Glomerular visceral epithelial cell (primary cell): ENCODE measurements around the gene CUBN.

Source experiments
- DNase-seq: peaks from one replicate; pipeline ENCODE4 v3.0.0-alpha.2; 2016; ENCODE audit errors: extremely low spot score

The CUBN gene

GRCh38 chr10:17129741-17130140 lies at the start of gene CUBN:
TSS of gene CUBN (minus strand) at chr10:17129811. CDS start at chr10:17129765, 46 bp downstream.
- no peak for DNase-seq

GRCh38 chr10:17179002-17179401 lies 49.4 kb upstream of the CUBN start:
- peak; percentile 36 for DNase-seq

- no peak for DNase-seq
Measured at GRCh38 chr10:17178006-17178405, 48.4 kb upstream of the CUBN start.

- DNase-seq = no peak
Measured at GRCh38 chr10:17177014-17177413, 47.4 kb upstream of the CUBN start.

- DNase-seq = no peak
Measured at GRCh38 chr10:17176091-17176490, 46.5 kb upstream of the CUBN start.

- DNase-seq = peak; percentile 64
Measured at GRCh38 chr10:17175551-17175950, 45.9 kb upstream of the CUBN start.

GRCh38 chr10:17174626-17175025 lies 45.0 kb upstream of the CUBN start:
- peak; percentile 31 for DNase-seq

GRCh38 chr10:17171141-17171641 lies 41.6 kb upstream of the CUBN start:
- DNase-seq = no peak

GRCh38 chr10:17169803-17170202 lies 40.2 kb upstream of the CUBN start:
- no peak for DNase-seq

- DNase-seq = no peak
Measured at GRCh38 chr10:17166699-17167098, 37.1 kb upstream of the CUBN start.

GRCh38 chr10:17162828-17163227 lies 33.2 kb upstream of the CUBN start:
- no peak for DNase-seq

- no peak for DNase-seq
Measured at GRCh38 chr10:17161775-17162174, 32.2 kb upstream of the CUBN start.

- DNase-seq = no peak
Measured at GRCh38 chr10:17157024-17157423, 27.4 kb upstream of the CUBN start.

GRCh38 chr10:17155826-17156225 lies 26.2 kb upstream of the CUBN start:
- no peak for DNase-seq

GRCh38 chr10:17154116-17154515 lies 24.5 kb upstream of the CUBN start:
- DNase-seq = no peak

- no peak for DNase-seq
Measured at GRCh38 chr10:17153321-17153720, 23.7 kb upstream of the CUBN start.

GRCh38 chr10:17151716-17152115 lies 22.1 kb upstream of the CUBN start:
- DNase-seq = no peak

GRCh38 chr10:17147884-17148489 lies 18.4 kb upstream of the CUBN start:
- no peak for DNase-seq

GRCh38 chr10:17146892-17147291 lies 17.3 kb upstream of the CUBN start:
- DNase-seq = no peak

GRCh38 chr10:17145239-17145638 lies 15.6 kb upstream of the CUBN start:
- no peak for DNase-seq

- DNase-seq = no peak
Measured at GRCh38 chr10:17144757-17145156, 15.1 kb upstream of the CUBN start.

GRCh38 chr10:17144032-17144431 lies 14.4 kb upstream of the CUBN start:
- no peak for DNase-seq

- DNase-seq = no peak
Measured at GRCh38 chr10:17143055-17143690, 13.6 kb upstream of the CUBN start.
